Esophagus muscularis mucosa (tissue), 4 donors: ENCODE data around the gene PRICKLE1. TPM values are rescaled to one million over a fixed set of nuclear protein-coding genes. Genes with fewer than 3 reads are reported as not detected.

Source experiments
- DNase-seq: peaks from one replicate; pipeline ENCODE4 v3.0.0-alpha.2; 2017; ENCODE audit errors: extremely low spot score
- H3K27ac ChIP-seq, 4 donors: fragments of 200-600 bp; sonication (generic); replicated peaks in 1 of 4; 1 replicate in 3 of 4; 2 replicates in 1 of 4; pipeline ENCODE4 v1.5.1; 2016 to 2019; ENCODE audit warnings: mild to moderate bottlenecking in 1 of 4
- H3K27me3 ChIP-seq, 4 donors: fragments of 200-600 bp; sonication (generic); one replicate each; pipeline versions ENCODE4 v1.5.1 to v1.6.0; 2016 to 2019
- H3K36me3 ChIP-seq, 4 donors: fragments of 200-600 bp; sonication (generic); one replicate each; pipeline ENCODE4 v1.5.1; 2016 to 2019
- H3K4me1 ChIP-seq, 4 donors: fragments of 200-600 bp; sonication (generic); one replicate each; pipeline ENCODE4 v1.5.1; 2016 to 2019
- H3K4me3 ChIP-seq, 4 donors: fragments of 200-600 bp; sonication (generic); 1 replicate in 2 of 4; 2 replicates in 2 of 4; pipeline ENCODE4 v1.5.1; 2016 to 2019; ENCODE audit warnings: mild to moderate bottlenecking in 4 of 4, moderate library complexity in 1 of 4
- H3K9me3 ChIP-seq, 4 donors: fragments of 200-600 bp; sonication (generic); 1 replicate in 3 of 4; 2 replicates in 1 of 4; pipeline ENCODE4 v1.5.1; 2016 to 2019
- CTCF ChIP-seq, 3 experiments: fragments of 200-600 bp in 2 of 3; fragments of 450-650 bp in 1 of 3; sonication (generic) in 2 of 3; IDR thresholded peaks; one replicate each; pipeline ENCODE4 v1.5.1; 2017 to 2019; ENCODE audit warnings: antibody characterized with exemption in 3 of 3, mild to moderate bottlenecking in 2 of 3, moderate library complexity in 1 of 3
- EP300 ChIP-seq: sonication (generic); formaldehyde crosslinking; IDR thresholded peaks from one replicate; pipeline ENCODE4 v1.6.1; 2017; ENCODE audit warnings: antibody characterized with exemption
- POLR2A ChIP-seq: fragments of 450-650 bp; IDR thresholded peaks from one replicate; pipeline ENCODE4 v1.6.1; 2017; ENCODE audit warnings: antibody characterized with exemption, moderate library complexity, mild to moderate bottlenecking, low read depth
- POLR2AphosphoS5 ChIP-seq, 2 donors: sonication (generic); formaldehyde crosslinking; IDR thresholded peaks; one replicate each; pipeline ENCODE4 v1.6.1; 2017; ENCODE audit warnings: antibody characterized with exemption in 2 of 2
- WGBS: methylation state at CpG from one replicate; pipeline ENCODE4 v1.1.5; 2018; 5-methylcytosine and 5-hydroxymethylcytosine counted together
- intact Hi-C: fragments of 100-400 bp; cut with DNase I; formaldehyde crosslinking; loops from one replicate; pipeline ENCODE4 v1.15.1; 2023
- total RNA-seq, 4 donors: library from RNA; depleted of rRNA; stranded (reverse); fragments of >200 nt; gene quantifications; one replicate each; pipeline versions ENCODE4 v1.1.0 to v1.2.1, GENCODE V29; 2016

The PRICKLE1 gene
- total RNA-seq: 10 to 100 TPM; 12.5 to 36.9 (median 24.4) TPM

- DNase-seq: no peak
- H3K4me1 ChIP-seq: peaks cover 23 to 55% (median 49%) of the 10 kb centered on the region in 4 donors
- intact Hi-C loops: loop anchor here (5.0 to 10.0 kb wide), 4 partner anchors 107 to 698 kb away; no protein-coding TSS in a partner anchor
Observed at GRCh38 chr12:42589465-42590329, at the start of gene PRICKLE1. Gene PRICKLE1, minus strand, starts transcription at chr12:42589746. Its CDS starts 117,230 bp downstream, at chr12:42472516.

DNA sequence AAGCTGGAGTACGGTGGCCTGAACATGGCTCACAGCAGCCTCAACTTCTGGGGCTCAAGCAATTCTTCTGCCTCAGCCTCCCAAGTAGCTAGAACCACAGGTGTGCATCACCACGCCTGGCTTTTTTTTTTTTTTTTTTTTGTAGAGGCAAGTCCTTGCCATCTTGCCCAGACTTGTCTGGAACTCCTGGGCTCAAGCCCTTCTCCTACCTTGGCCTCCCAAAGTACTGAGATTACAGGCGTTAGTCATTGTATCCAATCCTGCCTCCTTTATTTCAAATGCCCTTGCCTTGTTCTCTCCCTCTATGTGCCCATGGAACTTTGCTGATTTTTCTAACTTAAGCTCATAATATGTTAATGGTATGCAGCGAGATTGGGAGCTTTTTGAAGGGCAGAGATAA is 49.2 kb upstream of the PRICKLE1 start:
- intact Hi-C loops: no loop called here

More at GRCh38 chr12:42589465-42590329, at the start of gene PRICKLE1:
- WGBS: under 1% methylated on average over 18 of the region's 107 CpGs
- TF ChIP-seq EP300: no peak
- no peak for TF ChIP-seq CTCF (IDR thresholded peaks at IDR 0.05)
- TF ChIP-seq POLR2A: no peak
- no peak for TF ChIP-seq POLR2AphosphoS5 (IDR thresholded peaks at IDR 0.05)
- no peaks in the 10 kb centered on the region for H3K36me3 ChIP-seq
- H3K27ac ChIP-seq: peak within 1 kb of the TSS; percentile 64 to 85 (median 76)
- H3K9me3 ChIP-seq: no peaks in the 10 kb centered on the region
- peak within 1 kb of the TSS; percentile 74 to 96 (median 83) for H3K4me3 ChIP-seq
- no peaks in the 10 kb centered on the region for H3K27me3 ChIP-seq

DNA sequence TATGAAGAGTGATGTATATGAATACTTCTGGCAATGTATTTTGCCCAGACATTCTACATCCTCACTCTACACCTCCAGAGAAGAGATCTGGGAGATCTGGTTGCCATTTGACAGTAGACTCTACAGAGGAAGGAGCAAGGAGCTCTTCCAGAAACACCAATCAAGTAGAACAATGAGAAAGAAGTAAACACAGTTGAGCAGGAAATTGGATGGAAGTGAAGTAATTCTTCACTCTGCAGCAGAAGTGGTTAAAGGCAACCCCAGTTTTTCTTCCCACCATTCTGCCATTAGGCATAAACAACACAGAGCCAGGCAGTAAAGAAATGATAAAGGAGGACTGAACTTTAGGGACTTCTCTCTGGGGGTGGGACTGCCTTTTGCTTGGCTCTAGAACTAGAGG is 48.5 kb upstream of the PRICKLE1 start:
- Histone ChIP-seq H3K9me3 (no peaks in the 10 kb centered on the region), H3K4me3 (no peak overlapping the region), H3K36me3 (no peaks in the 10 kb centered on the region), H3K27ac (no peak overlapping the region), H3K27me3 (no peaks in the 10 kb centered on the region), H3K4me1 (no peaks in the 10 kb centered on the region)
- DNase-seq: no peak
- TF ChIP-seq EP300 (no peak), POLR2AphosphoS5 (IDR thresholded peaks at IDR 0.05) (no peak), CTCF (IDR thresholded peaks at IDR 0.05) (no peak), POLR2A (no peak)
- intact Hi-C loops: no loop called here

More for the DNA sequence above, 49.2 kb upstream of the PRICKLE1 start:
- H3K4me3 ChIP-seq: no peak overlapping the region
- H3K27me3 ChIP-seq: no peaks in the 10 kb centered on the region
- H3K4me1 ChIP-seq: no peaks in the 10 kb centered on the region
- no peak for DNase-seq
- TF ChIP-seq CTCF (IDR thresholded peaks at IDR 0.05) (no peak), POLR2AphosphoS5 (IDR thresholded peaks at IDR 0.05) (no peak), EP300 (no peak), POLR2A (no peak)
- no peaks in the 10 kb centered on the region for H3K36me3 ChIP-seq
- H3K9me3 ChIP-seq: no peaks in the 10 kb centered on the region
- WGBS: 93% methylated on average over 4 of the region's 4 CpGs
- H3K27ac ChIP-seq: no peak overlapping the region

DNA sequence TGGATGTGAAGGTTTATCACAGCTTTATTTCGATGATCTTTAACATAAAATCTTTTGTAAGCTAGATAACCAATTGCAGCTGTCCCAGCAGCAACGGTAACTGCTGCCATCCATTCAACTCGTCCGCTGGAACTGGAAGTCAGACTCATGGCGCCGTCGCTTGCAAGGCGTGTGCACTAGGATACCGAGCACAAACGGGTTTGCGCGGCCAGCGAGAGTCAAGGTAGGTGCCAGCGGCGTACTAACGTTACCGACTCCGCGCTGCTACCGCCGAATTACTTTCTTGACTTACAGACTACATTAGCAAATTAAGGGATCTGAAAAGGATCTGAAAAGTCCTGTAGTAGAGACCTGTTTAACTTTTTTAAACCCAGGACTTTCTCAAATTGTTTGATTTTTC is 47.4 kb upstream of the PRICKLE1 start:
- no peak for DNase-seq
- no peaks in the 10 kb centered on the region for H3K9me3 ChIP-seq
- TF ChIP-seq POLR2A (no peak), EP300 (no peak), POLR2AphosphoS5 (IDR thresholded peaks at IDR 0.05) (no peak), CTCF (IDR thresholded peaks at IDR 0.05) (no peak)

More for the DNA sequence above, 47.4 kb upstream of the PRICKLE1 start:
- no peak overlapping the region for H3K27ac ChIP-seq
- H3K36me3 ChIP-seq: no peaks in the 10 kb centered on the region
- no peak overlapping the region for H3K4me3 ChIP-seq
- 96% methylated on average over 21 of the region's 21 CpGs for WGBS
- intact Hi-C loops: no loop called here
- peaks cover 0 to 1% (median 0%) of the 10 kb centered on the region in 4 donors for H3K4me1 ChIP-seq
- no peaks in the 10 kb centered on the region for H3K27me3 ChIP-seq
